Thyroid gland (tissue), 4 donors: ENCODE data around the gene SEPTIN8. TPM values are rescaled to one million over a fixed set of nuclear protein-coding genes. Genes with fewer than 3 reads are reported as not detected.
"Not testable (repeated sequence)": the region's sequence is repeated elsewhere in the genome, so short reads cannot be mapped to it uniquely, and the experiment has no call there.

Experiments
- DNase-seq, 2 donors: peaks; one replicate each; pipeline ENCODE4 v3.0.0-alpha.2; 2019
- H3K27ac ChIP-seq, 3 donors: fragments of 200-600 bp; sonication (generic); 1 replicate in 2 of 3; 2 replicates in 1 of 3; pipeline ENCODE4 v1.5.1; 2016 to 2019; ENCODE audit warnings: mild to moderate bottlenecking in 1 of 3, moderate library complexity in 1 of 3
- H3K27me3 ChIP-seq: fragments of 200-600 bp; sonication (generic); one replicate; pipeline ENCODE4 v1.5.1; 2019
- H3K36me3 ChIP-seq, 2 donors: fragments of 200-600 bp; sonication (generic); one replicate each; pipeline ENCODE4 v1.5.1; 2016 to 2019
- H3K4me1 ChIP-seq, 2 donors: fragments of 200-600 bp; sonication (generic); one replicate each; pipeline ENCODE4 v1.5.1; 2017 to 2019
- H3K4me3 ChIP-seq, 3 donors: fragments of 200-600 bp; sonication (generic); replicated peaks in 1 of 3; 1 replicate in 2 of 3; 2 replicates in 1 of 3; pipeline ENCODE4 v1.5.1; 2016; ENCODE audit warnings: mild to moderate bottlenecking in 1 of 3
- H3K9me3 ChIP-seq: fragments of 200-600 bp; sonication (generic); one replicate; pipeline ENCODE4 v1.5.1; 2017
- CTCF ChIP-seq, 6 experiments: fragments of 200-600 bp in 3 of 6; fragments of 450-650 bp in 3 of 6; sonication (generic) in 3 of 6; IDR thresholded peaks; one replicate each; pipeline ENCODE4 v1.5.1; 2016 to 2019; ENCODE audit warnings: antibody characterized with exemption in 6 of 6, mild to moderate bottlenecking in 2 of 6, inconsistent platforms in 1 of 6, moderate library complexity in 1 of 6
- POLR2A ChIP-seq, 2 donors: fragments of 450-650 bp; IDR thresholded peaks; one replicate each; pipeline ENCODE4 v1.6.1; 2017; ENCODE audit warnings: antibody characterized with exemption in 2 of 2, mild to moderate bottlenecking in 2 of 2, moderate library complexity in 1 of 2
- WGBS, 2 donors: methylation state at CpG; one replicate each; pipeline ENCODE4 v1.1.5; 2017; 5-methylcytosine and 5-hydroxymethylcytosine counted together
- intact Hi-C: fragments of 100-400 bp; cut with DNase I; formaldehyde crosslinking; loops from one replicate; pipeline ENCODE4 v1.15.1; 2023
- total RNA-seq, 4 donors: library from RNA; depleted of rRNA; stranded (reverse); fragments of >200 nt; gene quantifications; one replicate each; pipeline ENCODE4 v1.2.3, GENCODE V29; 2016

SEPTIN8 gene
- total RNA-seq, 4 donors from 2014 or later = 41.9 to 57.7 (median 46.7) TPM

- H3K9me3 ChIP-seq = no peaks in the 10 kb centered on the region
- no peak overlapping the region for H3K27ac ChIP-seq
- no peak for TF ChIP-seq CTCF (IDR thresholded peaks at IDR 0.05)
- TF ChIP-seq POLR2A (IDR thresholded peaks at IDR 0.05) = no peak
- H3K4me1 ChIP-seq = no peaks in the 10 kb centered on the region
- no peak for DNase-seq
- intact Hi-C loops = no loop called here
- H3K36me3 ChIP-seq = no peaks in the 10 kb centered on the region
- no peaks in the 10 kb centered on the region for H3K27me3 ChIP-seq
- WGBS, 2 donors = 56 to 67% methylated on average over 12 of the region's 12 CpGs
- H3K4me3 ChIP-seq = no peak overlapping the region
These were observed 30.3 kb upstream of the SEPTIN8 start for GRCh38 chr5:132807163-132807838.

- H3K27ac ChIP-seq, H3K9me3 ChIP-seq, intact Hi-C loops, DNase-seq, H3K36me3 ChIP-seq, H3K27me3 ChIP-seq, H3K4me3 ChIP-seq, H3K4me1 ChIP-seq: not testable (repeated sequence)
- 90 to 94% methylated on average over 12 of the region's 12 CpGs for WGBS, 2 donors
These were observed 29.7 kb upstream of the SEPTIN8 start for GRCh38 chr5:132806804-132807162.

- H3K27ac ChIP-seq, H3K4me1 ChIP-seq, H3K36me3 ChIP-seq, intact Hi-C loops, H3K9me3 ChIP-seq, H3K27me3 ChIP-seq, H3K4me3 ChIP-seq, DNase-seq: not testable (repeated sequence)
- 85 to 86% methylated on average over 6 of the region's 6 CpGs for WGBS, 2 donors
These were observed 28.8 kb upstream of the SEPTIN8 start for GRCh38 chr5:132805872-132806271.

GRCh38 chr5:132804219-132804618 lies 27.2 kb upstream of the SEPTIN8 start:
- WGBS, 2 donors = 96 to 100% methylated on average over 1 of the region's 1 CpG
- H3K27me3 ChIP-seq, H3K36me3 ChIP-seq, H3K9me3 ChIP-seq, H3K4me1 ChIP-seq, H3K4me3 ChIP-seq, H3K27ac ChIP-seq, DNase-seq, intact Hi-C loops: not testable (repeated sequence)

GRCh38 chr5:132802685-132803066 lies 25.6 kb upstream of the SEPTIN8 start:
- intact Hi-C loops, DNase-seq: not testable (repeated sequence)

GRCh38 chr5:132802044-132802684 lies 25.1 kb upstream of the SEPTIN8 start:
- no peaks in the 10 kb centered on the region for H3K4me1 ChIP-seq
- TF ChIP-seq CTCF (IDR thresholded peaks at IDR 0.05) (no peak), POLR2A (IDR thresholded peaks at IDR 0.05) (no peak)
- WGBS, 2 donors = 82 to 89% methylated on average over 5 of the region's 5 CpGs
- no peaks in the 10 kb centered on the region for H3K27me3 ChIP-seq
- intact Hi-C loops = no loop called here
- no peaks in the 10 kb centered on the region for H3K36me3 ChIP-seq
- no peak for DNase-seq
- no peak overlapping the region for H3K27ac ChIP-seq
- H3K9me3 ChIP-seq = no peaks in the 10 kb centered on the region
- no peak overlapping the region for H3K4me3 ChIP-seq

More at GRCh38 chr5:132802685-132803066, 25.6 kb upstream of the SEPTIN8 start:
- not testable (repeated sequence) for H3K36me3 ChIP-seq, H3K4me1 ChIP-seq, H3K9me3 ChIP-seq, H3K4me3 ChIP-seq, H3K27ac ChIP-seq, H3K27me3 ChIP-seq
- 87 to 89% methylated on average over 5 of the region's 5 CpGs for WGBS, 2 donors

GRCh38 chr5:132800545-132800944 lies 23.5 kb upstream of the SEPTIN8 start:
- Histone ChIP-seq H3K27ac (no peak overlapping the region), H3K27me3 (no peaks in the 10 kb centered on the region), H3K4me1 (no peaks in the 10 kb centered on the region), H3K4me3 (no peak overlapping the region), H3K36me3 (no peaks in the 10 kb centered on the region), H3K9me3 (no peaks in the 10 kb centered on the region)
- TF ChIP-seq POLR2A (IDR thresholded peaks at IDR 0.05) (no peak), CTCF (IDR thresholded peaks at IDR 0.05) (no peak)
- 76 to 79% methylated on average over 2 of the region's 2 CpGs for WGBS, 2 donors
- intact Hi-C loops = no loop called here
- no peak for DNase-seq
